NCI-H187 treated with DMSO at 0.1 percent for 48 hours (cell line): Measurements from ENCODE around the gene USHBP1.
"Not testable (repeated sequence)": the region's sequence is repeated elsewhere in the genome, so short reads cannot be mapped to it uniquely, and the experiment has no call there.

ENCODE experiments used
- DNase-seq: peaks from one replicate; lab custom pipeline; 2025; lab: John Stamatoyannopoulos, UW

Gene USHBP1

GRCh38 chr19:17264641-17264979 is at the start of gene USHBP1:
Gene USHBP1, minus strand, starts transcription at chr19:17264745. Its CDS starts 446 bp downstream, at chr19:17264299.
- DNase-seq: no peak

GRCh38 chr19:17314007-17314593 is 49.6 kb upstream of the USHBP1 start:
- DNase-seq: no peak

DNA sequence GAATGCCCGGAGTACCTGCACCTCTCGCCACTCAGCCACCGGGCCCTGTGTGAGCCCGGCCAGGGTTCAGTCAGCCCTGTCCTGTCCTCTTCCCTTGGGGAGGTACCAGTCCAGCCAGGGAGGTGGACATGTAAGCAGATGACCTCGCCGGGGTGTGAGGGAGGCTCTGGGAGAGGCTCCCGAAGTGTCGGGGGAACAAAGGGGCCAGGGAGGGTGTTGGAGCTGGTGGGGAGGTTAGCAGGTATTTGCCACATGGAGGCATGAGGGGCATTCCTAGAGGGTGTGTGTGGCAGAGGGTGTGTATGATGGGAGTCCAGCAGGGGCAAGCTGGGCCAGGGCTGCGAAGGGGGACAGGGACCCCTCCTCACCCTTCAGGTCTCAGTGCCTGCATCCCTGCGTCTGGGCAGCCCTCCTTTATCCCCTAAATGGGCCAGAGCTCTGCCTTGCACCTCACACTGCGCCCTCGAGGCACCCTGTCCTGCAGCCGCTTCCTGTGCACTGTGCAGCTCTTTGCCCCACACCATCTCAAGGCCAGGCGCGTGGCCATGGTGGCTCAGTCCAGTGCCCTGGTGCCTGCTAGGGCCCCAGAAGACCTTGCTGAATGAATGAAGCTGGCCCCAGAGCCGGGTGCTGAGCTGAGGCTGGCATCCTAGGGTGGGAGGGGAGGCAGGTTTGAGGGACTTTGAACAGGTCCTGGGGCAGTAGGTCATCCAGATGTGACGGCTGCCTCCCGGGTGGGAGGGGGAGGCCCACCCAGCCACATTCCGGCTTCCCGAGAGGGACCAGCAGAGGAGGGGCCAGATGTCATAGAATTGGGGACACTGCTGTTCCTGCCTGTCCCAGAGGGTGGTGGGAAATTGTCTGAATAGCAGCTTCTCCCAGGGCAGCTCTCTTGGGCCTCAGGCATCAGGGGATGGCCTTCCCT is 47.9 kb upstream of the USHBP1 start:
- DNase-seq: no peak

DNA sequence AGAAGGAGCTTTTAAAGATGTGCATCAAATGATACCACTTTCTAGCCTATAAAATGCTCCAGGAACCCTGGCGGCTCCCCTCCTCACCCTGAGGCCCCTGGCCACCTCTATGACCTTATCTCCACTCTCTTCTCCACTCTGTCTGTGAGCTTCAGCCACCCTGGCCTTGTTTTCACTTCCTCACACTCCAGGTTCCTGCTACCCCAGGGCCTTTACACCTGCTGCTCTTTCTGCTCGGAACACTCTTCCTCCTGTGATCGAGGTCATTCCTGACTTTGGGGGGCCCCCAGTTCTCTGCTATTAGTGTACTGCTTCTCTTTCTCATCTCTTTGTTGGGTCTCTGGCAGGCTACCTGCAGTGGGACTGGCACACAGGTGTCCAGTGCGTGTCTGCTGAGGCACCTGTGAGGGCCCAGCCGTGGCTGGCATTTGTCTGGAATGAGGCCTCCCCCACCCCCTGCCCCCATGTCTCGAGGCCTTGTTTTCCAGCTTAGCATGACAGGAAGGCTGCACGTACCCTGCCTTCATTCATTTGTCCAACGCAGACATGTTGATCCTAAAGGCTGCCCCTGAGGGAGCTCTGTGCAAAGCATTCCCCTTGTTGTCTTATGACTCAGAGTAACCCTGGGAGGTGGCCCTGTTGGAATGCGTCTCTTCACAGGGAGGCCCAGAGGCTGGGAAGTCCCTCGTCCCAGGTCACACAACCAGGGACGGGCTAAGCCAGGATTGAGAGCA is 47.1 kb upstream of the USHBP1 start:
- no peak for DNase-seq

GRCh38 chr19:17309965-17310461 is 45.5 kb upstream of the USHBP1 start:
- no peak for DNase-seq

- DNase-seq: peak; percentile 88
Observed at GRCh38 chr19:17309198-17309964, 44.8 kb upstream of the USHBP1 start, which contains the start of gene DDA1. Gene DDA1, plus strand, starts transcription at chr19:17309563. Its CDS starts 92 bp downstream, at chr19:17309655.

- DNase-seq: no peak
Observed at GRCh38 chr19:17307876-17308377, 43.4 kb upstream of the USHBP1 start.

DNA sequence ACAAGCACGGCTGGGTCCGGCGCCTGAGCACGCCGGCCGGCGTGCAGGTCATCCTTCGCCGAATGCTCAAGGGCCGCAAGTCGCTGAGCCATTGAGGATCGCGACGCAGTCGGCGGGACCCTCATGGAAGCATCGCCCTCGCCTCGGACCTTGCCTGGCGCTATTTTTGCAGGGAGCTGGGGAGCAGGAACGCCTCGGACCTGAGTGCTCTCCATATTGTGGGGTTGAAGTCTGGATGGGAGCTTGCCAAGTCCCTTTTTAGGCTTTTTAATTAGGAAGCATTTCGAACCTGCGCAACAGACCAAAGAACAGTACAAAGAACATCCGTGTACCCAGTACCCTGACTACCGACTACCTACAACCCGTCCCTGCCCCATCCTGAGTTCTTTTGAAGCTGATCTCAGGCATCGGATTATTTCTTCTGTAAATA is 41.8 kb upstream of the USHBP1 start:
- DNase-seq: no peak

GRCh38 chr19:17305517-17306284 is 41.2 kb upstream of the USHBP1 start, which contains the start of gene MRPL34:
Gene MRPL34, plus strand, starts transcription at chr19:17305872. Its CDS starts 21 bp downstream, at chr19:17305893.
- peak; percentile 76 for DNase-seq

DNA sequence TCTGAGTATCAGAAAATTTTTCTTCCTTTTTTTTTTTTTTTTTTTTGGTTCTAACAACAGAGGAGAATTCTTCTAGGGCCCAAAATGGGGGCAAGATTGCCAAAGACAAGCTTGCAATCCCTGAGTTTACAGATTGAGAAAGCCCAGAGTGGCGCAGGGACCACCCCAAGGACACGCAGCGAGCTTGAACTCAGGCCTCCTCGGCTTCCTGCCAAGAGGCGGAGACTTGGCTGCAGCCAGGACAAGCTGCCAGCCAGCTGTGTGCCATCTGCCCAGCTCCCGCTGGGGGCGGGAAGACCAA is 40.6 kb upstream of the USHBP1 start:
- no peak for DNase-seq

GRCh38 chr19:17304386-17305215 is 40.1 kb upstream of the USHBP1 start:
- DNase-seq: no peak

DNA sequence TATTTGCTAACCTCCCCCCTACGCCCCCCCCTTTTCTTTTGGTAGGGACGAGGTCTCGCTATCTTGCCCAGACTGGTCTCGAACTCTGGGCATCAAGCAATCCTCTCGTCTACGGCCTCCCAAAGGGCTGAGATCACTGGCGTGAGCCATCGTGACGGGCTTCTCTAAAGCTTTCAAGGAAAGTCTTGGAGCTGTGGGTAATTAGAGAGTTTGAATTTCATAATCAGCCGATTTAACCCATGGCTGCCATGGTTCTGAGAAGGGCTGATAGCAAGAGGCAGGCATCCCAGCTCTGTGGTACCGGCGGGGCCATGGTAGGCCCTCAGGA is 39.4 kb upstream of the USHBP1 start:
- no peak for DNase-seq

DNA sequence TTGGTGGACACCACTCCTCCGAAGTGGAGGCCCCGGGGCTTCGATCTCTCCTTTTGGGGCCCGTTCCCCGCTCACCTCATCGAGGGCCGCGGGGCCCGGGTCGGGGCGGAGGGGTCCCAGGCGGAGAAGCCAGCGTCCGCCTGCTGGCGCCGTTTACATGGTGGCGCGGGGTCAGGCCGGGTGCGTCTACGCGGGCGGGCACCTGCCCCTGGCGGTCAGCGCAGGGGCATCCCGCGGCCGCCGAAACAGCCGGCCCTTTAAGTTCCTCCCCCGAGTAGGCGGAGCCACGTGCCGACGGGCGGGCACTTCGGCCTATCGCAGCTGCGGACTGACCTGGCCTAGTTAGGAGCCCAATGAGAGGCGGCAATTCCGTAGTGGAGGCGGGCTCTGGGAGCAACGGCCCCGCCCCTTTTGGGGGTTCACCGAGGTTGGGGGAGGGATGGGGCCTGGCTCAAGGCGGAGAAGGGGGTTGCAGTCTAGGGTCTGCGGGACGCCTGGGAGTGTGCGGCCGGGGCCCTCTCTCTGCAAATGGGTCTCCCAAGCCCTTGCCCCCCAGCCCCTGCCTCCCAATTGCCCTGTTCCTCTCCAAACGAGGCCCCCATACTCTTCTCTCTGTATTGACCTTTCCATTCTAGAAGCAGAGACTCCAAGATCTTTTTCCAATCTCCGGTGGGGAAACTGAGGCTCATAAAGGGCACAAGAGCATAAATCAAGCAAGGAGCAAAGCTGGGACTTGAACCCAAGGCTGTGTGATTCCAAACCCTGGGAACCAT is 38.8 kb upstream of the USHBP1 start, which contains the start of gene ABHD8:
TSS of gene ABHD8 (minus strand) at position 259 of the 773 bp plus-strand sequence. CDS start 1,809 bp downstream, outside the sequence.
- peak; percentile 46 for DNase-seq

DNA sequence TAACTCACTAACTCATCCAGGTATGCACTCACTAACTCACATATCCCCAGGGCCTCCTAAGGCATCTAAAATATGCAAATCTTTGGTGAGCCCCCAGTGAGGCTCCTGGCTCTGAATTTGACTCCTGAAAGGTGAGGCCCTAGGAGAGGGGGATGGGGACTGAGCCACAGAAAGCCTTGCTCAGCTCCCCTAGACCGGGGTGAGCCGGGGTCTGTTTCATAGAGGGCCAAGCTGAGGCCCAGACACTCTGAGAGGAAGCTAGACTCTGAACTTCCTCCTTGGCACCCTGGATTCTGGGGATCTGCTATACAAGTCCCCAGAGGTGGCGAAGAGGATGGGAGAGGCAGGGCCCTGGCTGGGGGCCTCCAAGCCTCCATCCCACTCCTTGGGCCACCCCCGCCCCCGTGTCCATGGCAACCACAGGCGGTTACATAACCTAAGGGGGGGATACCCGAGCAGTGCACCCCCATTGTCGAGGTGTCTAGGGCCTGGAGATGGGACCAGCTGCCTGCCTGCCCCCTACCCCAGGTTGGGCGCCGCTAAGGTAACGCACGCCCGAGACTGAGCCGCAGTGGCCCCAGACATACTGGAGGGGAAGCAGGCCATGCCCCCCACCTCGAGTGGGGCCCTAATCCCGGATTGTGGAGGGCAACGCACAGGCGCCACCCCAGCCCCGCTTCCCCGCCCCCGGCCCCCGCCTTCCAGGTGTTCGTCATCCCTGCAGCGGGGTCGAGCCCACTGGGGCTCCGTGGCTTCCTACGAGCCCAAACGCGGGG is 38.0 kb upstream of the USHBP1 start:
- DNase-seq: no peak

DNA sequence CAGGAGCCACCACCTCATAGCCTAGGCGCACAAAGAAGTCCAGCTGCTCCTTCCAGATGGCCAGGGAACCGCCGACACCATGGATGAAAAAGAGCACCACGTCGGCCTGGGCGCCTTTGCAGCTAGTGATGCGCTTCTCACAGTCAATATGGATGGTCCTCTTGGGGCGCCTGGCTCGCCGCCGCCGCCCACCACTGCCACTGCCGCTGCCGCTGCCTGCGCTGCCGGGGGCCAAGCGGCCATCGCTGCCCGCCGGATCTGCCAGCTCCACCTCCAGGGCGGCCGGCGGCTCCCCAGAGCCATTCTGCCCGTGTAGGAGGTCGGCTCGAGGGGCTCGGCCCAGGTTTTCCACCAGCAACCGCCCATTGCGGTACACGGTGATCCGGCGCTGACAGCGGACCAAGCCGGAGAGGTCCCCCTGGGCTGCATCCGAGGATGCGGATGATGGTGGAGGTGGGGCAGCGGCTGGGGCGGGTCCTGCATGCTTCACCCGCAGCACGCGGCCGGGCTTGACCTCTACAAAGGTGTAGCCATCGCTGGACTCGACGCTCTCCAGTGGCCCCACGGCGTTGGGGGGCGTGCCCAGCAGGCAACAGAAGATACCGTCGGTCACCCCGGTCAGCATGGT is 36.6 kb upstream of the USHBP1 start:
- DNase-seq: no peak

GRCh38 chr19:17296976-17297375 is 32.4 kb upstream of the USHBP1 start:
- DNase-seq: no peak

DNA sequence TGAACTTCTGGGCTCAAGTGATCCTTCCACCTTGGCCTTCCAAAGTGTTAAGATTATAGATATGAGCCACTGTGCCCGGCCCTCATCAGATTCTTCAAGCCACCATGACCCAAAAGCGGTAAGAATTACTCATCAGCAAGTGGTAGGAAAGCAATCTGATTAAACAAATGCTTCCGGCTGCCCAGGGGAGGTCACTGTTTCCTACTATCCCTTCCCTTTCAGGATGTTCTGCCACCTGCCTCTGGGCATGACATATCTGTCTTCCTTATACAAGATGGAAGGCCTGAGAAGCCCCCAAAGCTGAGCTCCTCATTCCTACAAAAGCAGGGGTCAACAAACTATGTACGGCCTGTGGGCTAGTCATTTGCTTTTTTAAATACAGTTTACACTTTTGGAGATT is 31.7 kb upstream of the USHBP1 start:
- DNase-seq: no peak

DNA sequence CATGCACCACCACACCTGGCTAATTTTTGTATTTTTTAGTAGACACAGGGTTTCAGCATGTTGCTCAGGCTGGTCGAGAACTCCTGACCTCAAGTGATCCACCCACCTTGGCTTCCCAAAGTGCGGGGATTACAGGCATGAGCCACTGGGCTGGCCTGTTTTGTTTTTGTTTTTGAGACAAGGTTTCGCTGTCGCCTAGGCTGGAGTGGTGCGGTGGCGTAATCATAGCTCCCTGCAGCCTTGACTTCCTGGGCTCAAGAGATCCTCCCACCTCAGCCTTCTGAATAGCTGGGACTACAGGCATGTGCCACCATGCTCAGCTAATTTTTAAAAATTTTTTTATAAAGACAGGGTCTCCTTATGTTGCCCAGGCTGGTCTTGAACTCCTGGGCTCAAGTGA is 31.0 kb upstream of the USHBP1 start:
- not testable (repeated sequence) for DNase-seq
